Choroid plexus epithelial cell (primary cell): ENCODE results near the gene HPCA.
A peak's percentile ranks its signal among the peaks of the same experiment; 100 is the strongest.

Experiments
- DNase-seq: peaks from one replicate; pipeline ENCODE4 v3.0.0-alpha.2; 2010; ENCODE audit warnings: low read depth
- H3K4me3 ChIP-seq: 2 replicates; pipeline ENCODE4 v1.5.1; 2011; ENCODE audit warnings: low read depth, mild to moderate bottlenecking, control low read depth, low read length, moderate library complexity
- TF ChIP-seq, protein P1 (sequence below): conservative IDR thresholded peaks from 2 replicates; pipeline ENCODE4 v1.5.1; 2011; ENCODE audit warnings: low read depth, mild to moderate bottlenecking, control low read depth, inconsistent platforms, low read length, moderate library complexity

Gene HPCA

GRCh38 chr1:32937061-32937460 lies 50.8 kb downstream of the HPCA start:
- H3K4me3 ChIP-seq, result no peak overlapping the region
- DNase-seq, result no peak
- TF ChIP-seq, protein P1, sequence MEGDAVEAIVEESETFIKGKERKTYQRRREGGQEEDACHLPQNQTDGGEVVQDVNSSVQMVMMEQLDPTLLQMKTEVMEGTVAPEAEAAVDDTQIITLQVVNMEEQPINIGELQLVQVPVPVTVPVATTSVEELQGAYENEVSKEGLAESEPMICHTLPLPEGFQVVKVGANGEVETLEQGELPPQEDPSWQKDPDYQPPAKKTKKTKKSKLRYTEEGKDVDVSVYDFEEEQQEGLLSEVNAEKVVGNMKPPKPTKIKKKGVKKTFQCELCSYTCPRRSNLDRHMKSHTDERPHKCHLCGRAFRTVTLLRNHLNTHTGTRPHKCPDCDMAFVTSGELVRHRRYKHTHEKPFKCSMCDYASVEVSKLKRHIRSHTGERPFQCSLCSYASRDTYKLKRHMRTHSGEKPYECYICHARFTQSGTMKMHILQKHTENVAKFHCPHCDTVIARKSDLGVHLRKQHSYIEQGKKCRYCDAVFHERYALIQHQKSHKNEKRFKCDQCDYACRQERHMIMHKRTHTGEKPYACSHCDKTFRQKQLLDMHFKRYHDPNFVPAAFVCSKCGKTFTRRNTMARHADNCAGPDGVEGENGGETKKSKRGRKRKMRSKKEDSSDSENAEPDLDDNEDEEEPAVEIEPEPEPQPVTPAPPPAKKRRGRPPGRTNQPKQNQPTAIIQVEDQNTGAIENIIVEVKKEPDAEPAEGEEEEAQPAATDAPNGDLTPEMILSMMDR, result no peak

DNA sequence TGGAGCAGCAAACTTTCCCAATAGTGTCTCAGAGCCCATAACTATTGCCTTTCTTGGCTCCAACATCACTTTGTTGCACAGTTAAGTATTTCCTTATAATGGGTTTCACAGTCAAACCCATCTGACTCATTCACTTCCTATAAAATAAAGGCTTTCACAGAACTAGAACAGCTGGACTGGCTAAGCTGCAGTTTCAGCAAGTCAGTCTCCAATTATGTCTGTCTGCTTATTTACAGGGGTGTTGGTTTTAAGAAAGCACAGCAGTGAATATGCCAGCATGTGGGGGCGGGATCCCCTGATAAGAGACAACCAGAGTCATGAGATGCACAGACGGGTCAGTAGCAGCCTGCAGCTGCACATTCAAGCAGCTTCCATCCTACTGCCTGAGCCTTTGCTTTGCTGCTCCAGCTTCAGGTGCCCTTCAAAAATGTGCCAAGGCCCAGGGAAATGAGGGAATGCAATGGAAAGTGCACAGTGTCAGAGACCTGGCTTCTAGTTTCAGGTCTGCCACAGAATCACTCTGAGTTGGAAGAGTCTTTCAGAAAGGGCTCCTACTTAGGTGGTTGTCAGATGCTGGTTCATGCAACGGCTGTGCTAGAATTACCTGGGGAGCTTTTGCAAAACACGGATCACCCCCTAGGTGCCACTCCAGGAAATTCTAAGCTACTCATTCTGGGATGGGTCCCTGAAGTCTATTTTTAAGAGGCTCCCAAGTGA lies 53.5 kb downstream of the HPCA start:
- peak; percentile 90 for DNase-seq
- TF ChIP-seq, protein P1, result no peak
- no peak overlapping the region for H3K4me3 ChIP-seq

DNA sequence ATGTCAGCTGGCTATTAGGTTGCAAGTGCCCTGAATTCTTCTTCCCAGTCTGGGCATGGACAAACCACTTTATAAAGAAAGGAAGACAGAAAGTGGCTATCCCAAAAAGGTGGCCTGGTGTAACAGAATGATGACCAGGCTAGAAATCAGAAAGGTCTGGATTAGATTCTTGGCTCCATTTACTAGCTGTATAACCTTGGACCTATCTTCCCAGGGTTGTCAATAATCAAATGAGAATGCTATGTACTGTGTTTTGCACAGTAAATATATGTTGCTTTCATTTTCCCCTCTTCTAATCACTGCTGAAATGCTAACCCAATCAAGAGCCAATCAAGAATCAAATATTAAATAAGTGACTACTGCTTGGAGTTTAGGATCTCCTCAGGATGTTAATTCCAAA lies 57.9 kb downstream of the HPCA start:
- TF ChIP-seq, protein P1, result no peak
- no peak overlapping the region for H3K4me3 ChIP-seq
- no peak for DNase-seq
